Hepatocyte (in vitro differentiated cells): ENCODE data around the gene PDLIM5. TPM values are rescaled to one million over a fixed set of nuclear protein-coding genes. Genes with fewer than 3 reads are reported as not detected.

Experiments used
- DNase-seq: peaks from one replicate; pipeline ENCODE4 v3.0.0-alpha.2; 2016; ENCODE audit warnings: low spot score
- H2AFZ ChIP-seq: fragments of 200-600 bp; sonication (generic); 2 replicates; pipeline ENCODE4 v1.6.0; 2016; ENCODE audit warnings: antibody characterized with exemption, mild to moderate bottlenecking
- H3K27ac ChIP-seq: fragments of 200-600 bp; sonication (generic); 2 replicates; pipeline ENCODE4 v1.5.1; 2016; ENCODE audit warnings: mild to moderate bottlenecking
- H3K27me3 ChIP-seq: fragments of 200-600 bp; sonication (generic); 2 replicates; pipeline ENCODE4 v1.6.1; 2016
- H3K36me3 ChIP-seq: fragments of 200-600 bp; sonication (generic); replicated peaks from 2 replicates; pipeline ENCODE4 v1.5.1; 2016; ENCODE audit warnings: low read depth; ENCODE audit not compliant: insufficient read depth
- H3K4me1 ChIP-seq: fragments of 200-600 bp; sonication (generic); 2 replicates; pipeline ENCODE4 v1.5.1; 2016; ENCODE audit warnings: mild to moderate bottlenecking, moderate library complexity; ENCODE audit not compliant: insufficient read depth
- H3K4me2 ChIP-seq: fragments of 200-600 bp; sonication (generic); 2 replicates; pipeline ENCODE4 v1.6.0; 2016
- H3K4me3 ChIP-seq: fragments of 200-600 bp; sonication (generic); 2 replicates; pipeline ENCODE4 v1.5.1; 2016; ENCODE audit warnings: mild to moderate bottlenecking
- H3K79me2 ChIP-seq: fragments of 200-600 bp; sonication (generic); 2 replicates; pipeline ENCODE4 v1.6.0; 2017; ENCODE audit warnings: mild to moderate bottlenecking
- H3K9me2 ChIP-seq: fragments of 200-600 bp; sonication (generic); replicated peaks from 2 replicates; pipeline ENCODE4 v1.6.0; 2017; ENCODE audit warnings: mild to moderate bottlenecking; ENCODE audit not compliant: insufficient read depth
- H3K9me3 ChIP-seq: fragments of 200-600 bp; sonication (generic); 2 replicates; pipeline ENCODE4 v1.5.1; 2016; ENCODE audit warnings: low read depth, mild to moderate bottlenecking
- H4K20me1 ChIP-seq: fragments of 200-600 bp; sonication (generic); 2 replicates; pipeline ENCODE4 v1.6.0; 2016; ENCODE audit warnings: mild to moderate bottlenecking; ENCODE audit not compliant: insufficient read depth, poor library complexity, severe bottlenecking
- EZH2 ChIP-seq: fragments of 200-600 bp; sonication (generic); IDR thresholded peaks from 2 replicates; pipeline ENCODE4 v1.6.1; 2016; ENCODE audit warnings: antibody characterized with exemption, mild to moderate bottlenecking, borderline replicate concordance
- EZH2phosphoT487 ChIP-seq: fragments of 200-600 bp; sonication (generic); IDR thresholded peaks from one replicate; pipeline ENCODE4 v1.6.1; 2018; ENCODE audit warnings: antibody characterized with exemption, mild to moderate bottlenecking, low read depth, moderate library complexity; ENCODE audit not compliant: unreplicated experiment, severe bottlenecking
- WGBS: methylation state at CpG from one replicate; pipeline ENCODE4 v1.1.6; 2016; ENCODE audit warnings: low lambda C conversion rate; ENCODE audit errors: missing lambda C conversion rate; 5-methylcytosine and 5-hydroxymethylcytosine counted together
- polyA plus RNA-seq: library from polyadenylated mRNA; unstranded; fragments of >200 nt; fragmentation: Nextera tagmentation; extraction: Ambion mirVana; gene quantifications from 2 replicates; pipeline ENCODE4 v1.2.1, GENCODE V29; 2016
- total RNA-seq: library from RNA; depleted of rRNA; stranded (reverse); fragments of >200 nt; gene quantifications from 2 replicates; pipeline ENCODE4 v1.2.3, GENCODE V29; 2014
- TF ChIP-seq, protein P1 (sequence below): fragments of 200-600 bp; sonication (generic); IDR thresholded peaks from 2 replicates; pipeline ENCODE4 v1.5.1; 2016; ENCODE audit warnings: antibody characterized with exemption, mild to moderate bottlenecking; ENCODE audit not compliant: poor library complexity

PDLIM5 gene
- total and polyA plus RNA-seq, 2 experiments from 2014 or later: 97.1 to 121 TPM

GRCh38 chr4:94588896-94589693 is 137.4 kb downstream of the PDLIM5 start:
- Histone ChIP-seq H3K9me3 (no peaks in the 10 kb centered on the region), H3K27ac (no peak overlapping the region), H4K20me1 (no peaks in the 10 kb centered on the region), H3K27me3 (no peaks in the 10 kb centered on the region), H3K79me2 (no peaks in the 10 kb centered on the region), H3K4me1 (no peaks in the 10 kb centered on the region), H3K4me2 (no peak overlapping the region), H2AFZ (no peak overlapping the region), H3K9me2 (no peaks in the 10 kb centered on the region), H3K36me3 (no peaks in the 10 kb centered on the region), H3K4me3 (no peak overlapping the region)
- DNase-seq: no peak
- TF ChIP-seq EZH2phosphoT487 (no peak), EZH2 (no peak)
- TF ChIP-seq, protein P1, sequence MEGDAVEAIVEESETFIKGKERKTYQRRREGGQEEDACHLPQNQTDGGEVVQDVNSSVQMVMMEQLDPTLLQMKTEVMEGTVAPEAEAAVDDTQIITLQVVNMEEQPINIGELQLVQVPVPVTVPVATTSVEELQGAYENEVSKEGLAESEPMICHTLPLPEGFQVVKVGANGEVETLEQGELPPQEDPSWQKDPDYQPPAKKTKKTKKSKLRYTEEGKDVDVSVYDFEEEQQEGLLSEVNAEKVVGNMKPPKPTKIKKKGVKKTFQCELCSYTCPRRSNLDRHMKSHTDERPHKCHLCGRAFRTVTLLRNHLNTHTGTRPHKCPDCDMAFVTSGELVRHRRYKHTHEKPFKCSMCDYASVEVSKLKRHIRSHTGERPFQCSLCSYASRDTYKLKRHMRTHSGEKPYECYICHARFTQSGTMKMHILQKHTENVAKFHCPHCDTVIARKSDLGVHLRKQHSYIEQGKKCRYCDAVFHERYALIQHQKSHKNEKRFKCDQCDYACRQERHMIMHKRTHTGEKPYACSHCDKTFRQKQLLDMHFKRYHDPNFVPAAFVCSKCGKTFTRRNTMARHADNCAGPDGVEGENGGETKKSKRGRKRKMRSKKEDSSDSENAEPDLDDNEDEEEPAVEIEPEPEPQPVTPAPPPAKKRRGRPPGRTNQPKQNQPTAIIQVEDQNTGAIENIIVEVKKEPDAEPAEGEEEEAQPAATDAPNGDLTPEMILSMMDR: no peak
- 67% methylated on average over 1 of the region's 1 CpG for WGBS

DNA sequence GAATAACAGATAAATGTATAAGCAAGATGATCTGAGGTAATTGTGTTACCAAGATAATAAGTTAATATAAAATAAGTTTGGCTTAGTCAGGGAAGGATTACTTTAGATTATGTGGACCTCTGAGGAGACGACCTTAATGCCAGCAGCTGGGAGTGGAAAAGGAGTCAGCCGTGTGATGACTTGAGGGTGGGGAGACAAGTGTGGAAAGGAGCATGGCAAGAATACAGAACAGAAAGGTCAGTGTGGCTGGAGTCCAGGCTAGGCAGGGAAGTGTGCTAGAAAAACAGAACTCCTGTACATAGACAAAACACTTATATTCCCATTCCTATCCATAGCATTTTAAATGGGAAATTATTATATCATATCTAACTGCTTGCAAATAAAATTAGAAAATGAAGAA is 138.8 kb downstream of the PDLIM5 start:
- no peaks in the 10 kb centered on the region for H3K79me2 ChIP-seq
- no peaks in the 10 kb centered on the region for H3K4me1 ChIP-seq
- no peaks in the 10 kb centered on the region for H3K36me3 ChIP-seq
- H3K27me3 ChIP-seq: no peaks in the 10 kb centered on the region
- DNase-seq: no peak
- no peaks in the 10 kb centered on the region for H3K9me3 ChIP-seq
- TF ChIP-seq EZH2phosphoT487: no peak
- WGBS: 70% methylated on average over 2 of the region's 2 CpGs
- no peak overlapping the region for H2AFZ ChIP-seq
- H3K27ac ChIP-seq: no peak overlapping the region
- no peaks in the 10 kb centered on the region for H4K20me1 ChIP-seq
- H3K4me2 ChIP-seq: no peak overlapping the region
- H3K4me3 ChIP-seq: no peak overlapping the region
- H3K9me2 ChIP-seq: no peaks in the 10 kb centered on the region

DNA sequence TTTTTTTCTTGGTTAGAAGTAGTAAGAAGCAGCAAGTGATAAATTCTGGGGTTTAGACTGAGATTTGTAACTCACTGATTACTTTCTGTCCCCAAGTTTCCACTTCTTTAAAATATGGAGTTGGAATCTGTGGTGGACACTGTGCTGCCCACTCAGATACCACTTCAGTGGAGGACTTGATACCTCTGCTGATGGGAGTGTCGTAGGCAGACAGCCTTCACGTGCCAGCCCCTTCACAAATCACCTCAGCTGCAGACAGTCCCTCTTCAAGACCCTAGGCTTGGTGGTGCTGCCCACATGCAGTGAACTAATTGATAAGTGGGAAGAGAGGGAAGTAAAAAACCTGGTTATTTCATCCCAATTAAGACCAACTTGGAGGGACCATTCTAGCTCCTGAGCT is 139.5 kb downstream of the PDLIM5 start:
- Histone ChIP-seq H4K20me1 (no peaks in the 10 kb centered on the region), H3K27ac (no peak overlapping the region), H3K36me3 (no peaks in the 10 kb centered on the region), H3K79me2 (no peaks in the 10 kb centered on the region), H3K27me3 (no peaks in the 10 kb centered on the region), H3K4me1 (no peaks in the 10 kb centered on the region), H3K9me3 (no peaks in the 10 kb centered on the region), H3K9me2 (no peaks in the 10 kb centered on the region), H3K4me2 (no peak overlapping the region), H2AFZ (no peak overlapping the region), H3K4me3 (no peak overlapping the region)
- no peak for DNase-seq
- TF ChIP-seq, protein P1: no peak
- TF ChIP-seq EZH2phosphoT487: no peak
- no peak for TF ChIP-seq EZH2
- 93% methylated on average over 2 of the region's 2 CpGs for WGBS

GRCh38 chr4:94595013-94595412 is 143.3 kb downstream of the PDLIM5 start:
- H3K27me3 ChIP-seq: no peaks in the 10 kb centered on the region
- H3K9me3 ChIP-seq: no peaks in the 10 kb centered on the region
- H2AFZ ChIP-seq: no peak overlapping the region
- no peak for DNase-seq
- H3K36me3 ChIP-seq: no peaks in the 10 kb centered on the region
- no peaks in the 10 kb centered on the region for H3K79me2 ChIP-seq
- WGBS: 55% methylated on average over 1 of the region's 1 CpG
- H3K9me2 ChIP-seq: no peaks in the 10 kb centered on the region
- no peak overlapping the region for H3K4me2 ChIP-seq
- no peaks in the 10 kb centered on the region for H4K20me1 ChIP-seq
- H3K4me3 ChIP-seq: no peak overlapping the region
- no peak overlapping the region for H3K27ac ChIP-seq
- H3K4me1 ChIP-seq: no peaks in the 10 kb centered on the region
- TF ChIP-seq, protein P1: no peak
- no peak for TF ChIP-seq EZH2
- TF ChIP-seq EZH2phosphoT487: no peak
